H1 (cell line): ENCODE data around the gene KRT7. TPM values are rescaled to one million over a fixed set of nuclear protein-coding genes. Genes with fewer than 3 reads are reported as not detected.

Source experiments
- ATF2 ChIP-seq: IDR thresholded peaks from 2 replicates; pipeline ENCODE4 v1.6.1; 2012; ENCODE audit warnings: low read length, inconsistent platforms
- BCL11A ChIP-seq, 2 experiments: IDR thresholded peaks; one replicate each; pipeline ENCODE4 v1.6.1; 2011; ENCODE audit warnings: low read depth in 2 of 2, low read length in 2 of 2, mild to moderate bottlenecking in 2 of 2
- CREB1 ChIP-seq: IDR thresholded peaks from 2 replicates; pipeline ENCODE4 v1.6.1; 2012; ENCODE audit warnings: inconsistent platforms
- GABPA ChIP-seq: IDR thresholded peaks from 2 replicates; pipeline ENCODE4 v1.6.1; 2011; ENCODE audit warnings: mild to moderate bottlenecking, low read length, moderate library complexity, borderline replicate concordance; ENCODE audit not compliant: insufficient read depth
- JUND ChIP-seq: IDR thresholded peaks from 2 replicates; pipeline ENCODE4 v1.6.1; 2011; ENCODE audit warnings: mild to moderate bottlenecking, improper control_type of control experiment, low read length
- POU5F1 ChIP-seq: IDR thresholded peaks from 2 replicates; pipeline ENCODE4 v1.6.1; 2011; ENCODE audit warnings: low read depth, mild to moderate bottlenecking, low read length, moderate library complexity
- RAD21 ChIP-seq, 2 experiments: IDR thresholded peaks in 1 of 2; conservative IDR thresholded peaks in 1 of 2; 2 replicates each; pipeline ENCODE4 v1.6.1; 2011; ENCODE audit warnings: low read depth in 2 of 2, low read length in 2 of 2, improper control_type of control experiment in 1 of 2, inconsistent platforms in 1 of 2, mild to moderate bottlenecking in 1 of 2, moderate library complexity in 1 of 2
- SIN3A ChIP-seq, 2 experiments: IDR thresholded peaks in 1 of 2; conservative IDR thresholded peaks in 1 of 2; 2 replicates each; pipeline ENCODE4 v1.6.1; 2011 to 2012; ENCODE audit warnings: low read length in 2 of 2, improper control_type of control experiment in 1 of 2, low read depth in 1 of 2, mild to moderate bottlenecking in 1 of 2
- YY1 ChIP-seq: IDR thresholded peaks from 2 replicates; pipeline ENCODE4 v1.6.1; 2011; ENCODE audit warnings: low read depth, mild to moderate bottlenecking, low read length
- polyA plus RNA-seq, 7 experiments: library from polyadenylated mRNA; depleted of rRNA in 3 of 7; stranded (reverse) in 5 of 7; unstranded in 2 of 7; fragments of >200 nt in 5 of 7; fragments of 200-250 nt in 2 of 7; gene quantifications; 1 replicate in 5 of 7; 2 replicates in 1 of 7; 4 replicates in 1 of 7; pipeline versions ENCODE4 v1.2.1 to v1.2.3, GENCODE V29; 2011 to 2013; ENCODE audit warnings: missing spikeins in 2 of 7, mixed read lengths in 2 of 7
- total RNA-seq: library from RNA; stranded (reverse); fragmentation: NEBNext Ultra II Directional; extraction: Animal tissue kit (Norgen Biotek cat#: 25700); gene quantifications from 2 replicates; pipeline ENCODE4 v1.2.1, GENCODE V29; 2021

The KRT7 gene
- total and polyA plus RNA-seq, 2 of the 8 experiments (the other 6 are each of a cell fraction or from before 2014, with no cell fraction given) = 13.2 to 19.0 TPM

- TF ChIP-seq RAD21 (IDR thresholded peaks at IDR 0.05 in 1 of 2, conservative IDR thresholded peaks at IDR 0.05 in 1 of 2; ENCODE audit: low read depth in 2 of 2, low read length in 2 of 2) (no peak), POU5F1 (no peak), YY1 (no peak), GABPA (no peak), ATF2 (no peak), JUND (no peak), CREB1 (no peak), BCL11A (IDR thresholded peaks at IDR 0.05; ENCODE audit: low read depth in 2 of 2, low read length in 2 of 2) (no peak), SIN3A (conservative IDR thresholded peaks at IDR 0.05 in 1 of 2, IDR thresholded peaks at IDR 0.05 in 1 of 2; ENCODE audit: low read depth in 1 of 2, low read length in 2 of 2) (no peak)
Measured at GRCh38 chr12:52195065-52195730, 37.8 kb upstream of the KRT7 start (continued).
